Activated CD4-positive, alpha-beta memory T cell treated with anti-CD3 and anti-CD28 coated beads, Interleukin-2, amount 10 ng/mL, durations not matched to agents 7 days and 5 days (primary cell): ENCODE data around the gene PDE2A. TPM values are rescaled to one million over a fixed set of nuclear protein-coding genes. Genes with fewer than 3 reads are reported as not detected.

Experiments used
- CTCF ChIA-PET: fragments of 350-600 bp; sonication (Branson Sonifier 250); formaldehyde crosslinking; loops from one replicate; lab custom pipeline; 2021; ENCODE audit warnings: antibody characterized with exemption, inconsistent platforms; lab: Charles Lee
- POLR2A ChIA-PET: fragments of 350-600 bp; sonication (Branson Sonifier 250); formaldehyde crosslinking; loops from one replicate; lab custom pipeline; 2021; ENCODE audit warnings: antibody characterized with exemption; lab: Charles Lee
- DNase-seq: peaks from one replicate; pipeline ENCODE4 v3.0.0-alpha.2; 2020
- H3K27ac Mint-ChIP-seq: one replicate; pipeline ENCODE4 v1.8.0; 2021; ENCODE audit warnings: mild to moderate bottlenecking, mixed read lengths
- H3K27me3 Mint-ChIP-seq: one replicate; pipeline ENCODE4 v1.8.0; 2021; ENCODE audit warnings: mixed read lengths
- H3K36me3 Mint-ChIP-seq: one replicate; pipeline ENCODE4 v1.8.0; 2021; ENCODE audit warnings: low read depth, mixed read lengths
- H3K4me1 Mint-ChIP-seq: one replicate; pipeline ENCODE4 v1.8.0; 2021; ENCODE audit warnings: mixed read lengths
- H3K4me3 Mint-ChIP-seq: one replicate; pipeline ENCODE4 v1.8.0; 2021; ENCODE audit warnings: mild to moderate bottlenecking, mixed read lengths
- H3K9me3 Mint-ChIP-seq: one replicate; pipeline ENCODE4 v1.8.0; 2021; ENCODE audit warnings: mixed read lengths
- total RNA-seq, 2 experiments: library from RNA; stranded (reverse); gene quantifications; one replicate each; pipeline ENCODE4 v1.2.3, GENCODE V29; 2021

Gene PDE2A
- total RNA-seq, 2 experiments from 2014 or later, result 0.93 to 1.8 TPM

- Mint-ChIP-seq H3K36me3 (no peaks in the 10 kb centered on the region), H3K4me3 (no peak overlapping the region), H3K4me1 (no peaks in the 10 kb centered on the region), H3K9me3 (peaks cover 1% of the 10 kb centered on the region), H3K27me3 (peaks cover 15% of the 10 kb centered on the region), H3K27ac (no peak overlapping the region)
- ChIA-PET POLR2A (no interaction called here), CTCF (no interaction called here)
- DNase-seq, result no peak
These were observed 12.2 kb downstream of the PDE2A start for GRCh38 chr11:72662036-72662435.

DNA sequence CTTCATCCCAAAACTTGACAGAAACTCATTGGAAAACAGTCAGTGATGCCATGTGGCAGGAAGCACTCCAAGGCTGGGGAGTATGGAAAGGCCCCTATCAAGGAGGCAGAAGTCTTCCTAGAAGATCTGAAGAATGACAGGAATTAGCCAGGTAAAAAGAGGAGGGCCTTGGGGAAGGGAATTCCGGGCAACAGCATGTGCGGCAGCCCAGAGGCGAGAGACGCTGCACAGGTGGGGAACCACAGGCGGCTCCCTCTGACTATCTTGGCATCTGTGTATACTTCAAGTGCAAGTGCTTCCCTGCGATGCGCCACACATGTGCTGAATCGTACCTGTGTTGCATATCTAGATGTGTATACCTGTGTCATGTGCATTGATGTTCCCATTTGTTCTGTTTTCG is 12.7 kb downstream of the PDE2A start:
- DNase-seq, result no peak
- Mint-ChIP-seq H3K4me1 (no peaks in the 10 kb centered on the region), H3K4me3 (no peak overlapping the region), H3K27me3 (peaks cover 15% of the 10 kb centered on the region), H3K36me3 (no peaks in the 10 kb centered on the region), H3K27ac (no peak overlapping the region), H3K9me3 (no peaks in the 10 kb centered on the region)
- POLR2A ChIA-PET, result no interaction called here
- CTCF ChIA-PET, result interaction anchor here (1.3 kb wide), 1 partner anchor 88 kb away, joined by 3 read pairs; no protein-coding TSS in a partner anchor

DNA sequence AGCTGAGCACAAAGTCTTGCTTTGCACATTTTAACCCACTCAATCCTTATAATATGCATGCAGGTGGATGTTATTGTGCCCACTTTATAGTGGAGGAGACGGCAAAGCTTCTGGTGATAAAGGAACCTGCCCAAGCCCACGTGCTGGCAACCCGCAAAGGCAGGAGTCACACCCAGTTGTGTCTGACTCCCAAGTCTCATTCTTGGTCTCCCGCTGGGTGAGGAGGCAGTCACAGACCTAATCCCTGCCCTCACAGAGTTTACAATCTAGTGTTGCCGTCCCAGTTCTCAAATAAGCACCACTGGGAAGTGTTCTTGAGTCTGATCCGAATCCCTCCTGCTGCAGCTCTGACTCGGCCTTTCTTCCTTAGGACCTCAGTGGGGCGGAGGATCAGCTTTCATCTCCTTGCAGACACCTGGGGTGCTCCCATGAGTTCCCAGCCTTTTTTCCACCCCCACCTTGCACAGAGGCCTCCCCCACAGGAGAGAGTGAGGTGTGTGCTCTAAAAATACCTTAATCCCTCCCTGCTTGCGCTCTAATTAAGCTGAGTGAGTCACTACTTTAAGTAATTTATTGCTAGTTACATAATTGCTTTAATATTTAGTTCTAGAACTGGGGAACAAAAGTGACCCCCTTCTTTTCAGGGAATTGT is 15.1 kb downstream of the PDE2A start:
- ChIA-PET CTCF (interaction anchor here (1.1 kb wide), 1 partner anchor 26 kb away, joined by 3 read pairs; no protein-coding TSS in a partner anchor), POLR2A (interaction anchor here (1.1 kb wide), 1 partner anchor 9 kb away, joined by 3 read pairs; no protein-coding TSS in a partner anchor)
- Mint-ChIP-seq H3K27ac (no peak overlapping the region), H3K4me1 (no peaks in the 10 kb centered on the region), H3K9me3 (no peaks in the 10 kb centered on the region), H3K4me3 (no peak overlapping the region), H3K36me3 (no peaks in the 10 kb centered on the region), H3K27me3 (peaks cover 10% of the 10 kb centered on the region)
- DNase-seq, result no peak

GRCh38 chr11:72657411-72658100 is 16.7 kb downstream of the PDE2A start:
- Mint-ChIP-seq H3K27ac (no peak overlapping the region), H3K4me3 (no peak overlapping the region), H3K27me3 (peaks cover 10% of the 10 kb centered on the region), H3K9me3 (no peaks in the 10 kb centered on the region), H3K36me3 (no peaks in the 10 kb centered on the region), H3K4me1 (no peaks in the 10 kb centered on the region)
- POLR2A ChIA-PET, result no interaction called here
- CTCF ChIA-PET, result interaction anchor here (0.6 kb wide), 1 partner anchor 11 kb away, joined by 3 read pairs; no protein-coding TSS in a partner anchor
- no peak for DNase-seq

GRCh38 chr11:72655896-72656464 is 18.2 kb downstream of the PDE2A start:
- Mint-ChIP-seq H3K4me3 (no peak overlapping the region), H3K27me3 (peaks cover 4% of the 10 kb centered on the region), H3K36me3 (no peaks in the 10 kb centered on the region), H3K9me3 (no peaks in the 10 kb centered on the region), H3K27ac (no peak overlapping the region), H3K4me1 (no peaks in the 10 kb centered on the region)
- POLR2A ChIA-PET, result no interaction called here
- CTCF ChIA-PET, result interaction anchor here (0.5 kb wide), 1 partner anchor 260 kb away, joined by 3 read pairs; no protein-coding TSS in a partner anchor
- DNase-seq, result no peak

GRCh38 chr11:72655014-72655413 is 19.2 kb downstream of the PDE2A start:
- no peak for DNase-seq
- Mint-ChIP-seq H3K9me3 (no peaks in the 10 kb centered on the region), H3K4me1 (no peaks in the 10 kb centered on the region), H3K27ac (no peak overlapping the region), H3K4me3 (no peak overlapping the region), H3K27me3 (no peaks in the 10 kb centered on the region), H3K36me3 (no peaks in the 10 kb centered on the region)
- ChIA-PET POLR2A (no interaction called here), CTCF (no interaction called here)

- H3K36me3 Mint-ChIP-seq, result no peaks in the 10 kb centered on the region
- H3K27me3 Mint-ChIP-seq, result no peaks in the 10 kb centered on the region
- H3K27ac Mint-ChIP-seq, result no peak overlapping the region
- no peak overlapping the region for H3K4me3 Mint-ChIP-seq
- H3K9me3 Mint-ChIP-seq, result no peaks in the 10 kb centered on the region
- H3K4me1 Mint-ChIP-seq, result no peaks in the 10 kb centered on the region
- CTCF ChIA-PET, result no interaction called here
- POLR2A ChIA-PET, result no interaction called here
- DNase-seq, result no peak
These were observed 20.6 kb downstream of the PDE2A start for GRCh38 chr11:72653649-72654048.

GRCh38 chr11:72652873-72653630 is 21.2 kb downstream of the PDE2A start:
- CTCF ChIA-PET, result no interaction called here
- Mint-ChIP-seq H3K36me3 (no peaks in the 10 kb centered on the region), H3K9me3 (no peaks in the 10 kb centered on the region), H3K4me3 (no peak overlapping the region), H3K27ac (no peak overlapping the region), H3K27me3 (no peaks in the 10 kb centered on the region), H3K4me1 (no peaks in the 10 kb centered on the region)
- POLR2A ChIA-PET, result no interaction called here
- DNase-seq, result no peak

DNA sequence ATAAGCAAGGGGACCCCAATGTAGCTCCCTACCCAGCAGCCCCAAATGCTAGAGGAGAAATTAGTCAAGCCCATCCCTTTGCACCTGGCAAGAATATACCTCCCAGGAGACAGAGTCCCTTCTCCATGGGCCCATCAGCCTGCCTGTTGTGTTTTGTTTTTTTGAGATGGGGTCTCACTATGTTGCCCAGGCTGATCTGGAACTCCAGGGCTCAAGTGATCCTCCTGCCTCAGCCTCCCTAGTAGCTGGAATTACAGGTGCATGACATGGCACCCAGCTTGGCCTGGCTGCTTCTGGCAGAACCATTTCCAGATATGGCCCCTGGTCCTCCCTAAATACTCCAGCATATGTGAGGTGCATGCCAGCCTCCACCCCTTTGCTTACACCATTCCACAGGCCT is 22.1 kb downstream of the PDE2A start:
- no peaks in the 10 kb centered on the region for H3K9me3 Mint-ChIP-seq
- H3K27ac Mint-ChIP-seq, result no peak overlapping the region
- H3K4me1 Mint-ChIP-seq, result no peaks in the 10 kb centered on the region
- no peaks in the 10 kb centered on the region for H3K27me3 Mint-ChIP-seq
- no peaks in the 10 kb centered on the region for H3K36me3 Mint-ChIP-seq
- H3K4me3 Mint-ChIP-seq, result no peak overlapping the region
- ChIA-PET POLR2A (no interaction called here), CTCF (no interaction called here)
- DNase-seq, result no peak

GRCh38 chr11:72649215-72649976 is 24.8 kb downstream of the PDE2A start:
- H3K9me3 Mint-ChIP-seq, result no peaks in the 10 kb centered on the region
- H3K4me1 Mint-ChIP-seq, result no peaks in the 10 kb centered on the region
- no peaks in the 10 kb centered on the region for H3K36me3 Mint-ChIP-seq
- no peak overlapping the region for H3K27ac Mint-ChIP-seq
- no peak overlapping the region for H3K4me3 Mint-ChIP-seq
- ChIA-PET CTCF (interaction anchor here (1.3 to 1.9 kb wide), 4 partner anchors 35 to 64 kb away, joined by 4 to 7 read pairs (median 6); no protein-coding TSS in a partner anchor), POLR2A (no interaction called here)
- H3K27me3 Mint-ChIP-seq, result no peaks in the 10 kb centered on the region
- no peak for DNase-seq

DNA sequence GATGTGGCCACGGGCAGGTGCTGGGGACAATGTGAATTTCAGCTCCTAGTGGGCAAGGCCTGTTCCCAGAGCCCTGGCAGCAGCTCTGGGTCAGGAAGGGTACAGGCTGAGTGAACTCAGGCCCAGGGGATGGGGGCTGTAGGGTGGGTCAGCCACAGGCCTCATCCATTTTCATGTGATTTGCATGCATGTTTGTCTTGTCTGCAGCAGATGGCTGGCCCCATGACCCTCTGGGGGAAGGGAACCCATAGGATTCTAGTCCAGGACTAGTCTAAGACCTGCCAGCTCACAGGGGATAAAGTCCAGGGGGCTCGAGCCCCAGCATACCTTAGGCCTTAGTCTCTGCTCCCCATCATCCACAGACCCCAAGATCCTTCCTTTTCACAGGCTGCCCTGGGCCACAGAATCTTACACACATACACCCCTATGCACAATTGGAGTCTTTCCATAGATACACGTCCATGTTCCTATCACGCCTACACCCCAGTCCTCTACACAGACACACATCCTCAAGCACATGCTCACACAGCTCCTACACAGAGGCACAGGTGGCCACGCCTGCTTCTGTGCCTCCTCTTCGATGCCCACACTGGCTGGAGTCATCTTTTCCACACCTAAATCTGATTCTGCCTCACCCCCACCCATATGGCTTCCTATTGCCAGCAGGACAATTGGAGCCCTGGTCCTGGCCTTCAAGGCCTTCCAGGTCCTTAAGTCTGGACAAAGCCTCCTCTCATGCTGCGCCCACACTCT is 25.7 kb downstream of the PDE2A start:
- H3K27ac Mint-ChIP-seq, result no peak overlapping the region
- no peaks in the 10 kb centered on the region for H3K36me3 Mint-ChIP-seq
- no peak for DNase-seq
- peaks cover 3% of the 10 kb centered on the region for H3K4me1 Mint-ChIP-seq
- CTCF ChIA-PET, result interaction anchor here (1.3 to 1.9 kb wide), 4 partner anchors 36 to 63 kb away, joined by 4 to 7 read pairs (median 6); no protein-coding TSS in a partner anchor
- H3K9me3 Mint-ChIP-seq, result no peaks in the 10 kb centered on the region
- H3K4me3 Mint-ChIP-seq, result no peak overlapping the region
- no peaks in the 10 kb centered on the region for H3K27me3 Mint-ChIP-seq
- POLR2A ChIA-PET, result no interaction called here

DNA sequence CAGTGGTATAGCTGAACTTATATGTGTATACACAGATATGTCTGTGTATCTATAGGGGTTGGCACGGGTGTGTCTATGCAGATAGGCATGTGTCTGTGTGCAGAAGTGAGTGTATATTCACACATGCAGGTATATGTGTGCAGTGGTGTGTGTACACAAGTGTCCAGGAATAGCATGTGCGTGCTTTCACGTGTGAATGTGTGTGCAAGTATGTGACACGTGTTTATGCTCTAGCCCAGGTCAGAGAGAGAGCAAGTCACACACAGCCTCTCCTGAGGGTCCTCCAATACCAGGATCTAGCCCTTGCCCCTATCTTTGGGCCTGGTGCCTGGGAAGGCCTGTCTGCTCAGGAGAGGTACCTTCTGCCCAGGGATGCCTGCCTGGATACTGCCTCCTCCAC is 26.3 kb downstream of the PDE2A start:
- Mint-ChIP-seq H3K27me3 (no peaks in the 10 kb centered on the region), H3K9me3 (no peaks in the 10 kb centered on the region), H3K4me3 (no peak overlapping the region), H3K27ac (no peak overlapping the region), H3K36me3 (no peaks in the 10 kb centered on the region), H3K4me1 (peaks cover 6% of the 10 kb centered on the region)
- ChIA-PET CTCF (interaction anchor here (1.9 kb wide), 1 partner anchor 61 kb away, joined by 7 read pairs; no protein-coding TSS in a partner anchor), POLR2A (no interaction called here)
- no peak for DNase-seq
